Uterus (tissue), 2 donors: ENCODE measurements around the gene PRPF19.

Source experiments
- POLR2A ChIP-seq, 2 donors: fragments of 450-650 bp; IDR thresholded peaks; one replicate each; pipeline ENCODE4 v1.6.1; 2016; ENCODE audit warnings: antibody characterized with exemption in 2 of 2, mild to moderate bottlenecking in 1 of 2, moderate library complexity in 1 of 2
- TF ChIP-seq, protein P1 (sequence below), 4 experiments: fragments of 200-600 bp in 2 of 4; fragments of 450-650 bp in 2 of 4; sonication (generic) in 2 of 4; IDR thresholded peaks; one replicate each; pipeline ENCODE4 v1.5.1; 2016 to 2019; ENCODE audit warnings: antibody characterized with exemption in 4 of 4, mild to moderate bottlenecking in 2 of 4, moderate library complexity in 1 of 4

DNA sequence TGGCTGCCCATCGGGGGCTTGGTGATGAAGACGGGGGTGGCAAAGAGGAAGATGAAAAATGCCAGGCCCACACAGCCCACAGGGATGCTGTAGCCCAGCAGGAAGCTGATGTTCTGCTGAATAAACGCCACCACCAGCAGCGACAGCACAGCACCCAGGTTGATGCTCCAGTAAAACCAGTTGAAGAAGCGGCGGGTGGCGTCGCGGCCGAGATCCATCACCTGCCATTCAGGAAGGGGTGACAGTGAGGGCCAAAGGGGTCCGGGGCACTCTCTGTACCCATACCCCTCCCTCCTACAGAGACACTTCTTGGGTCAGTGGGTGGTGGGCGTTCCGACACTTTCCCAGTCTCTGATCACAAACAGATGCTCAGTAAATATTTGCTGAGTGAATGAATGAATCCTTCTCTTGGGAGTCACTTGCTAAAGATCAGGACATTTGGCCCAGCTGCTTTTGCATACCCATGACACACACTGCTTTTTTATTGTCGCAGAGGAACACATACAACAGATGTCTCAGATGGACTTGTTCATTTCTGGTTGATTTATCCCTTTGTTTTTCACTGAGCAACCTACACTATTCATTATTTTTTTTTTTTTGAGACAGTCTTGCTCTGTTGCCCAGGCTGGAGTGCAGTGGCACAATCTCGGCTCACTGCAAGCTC, 40.3 kb upstream of the PRPF19 start:
- no peak for TF ChIP-seq POLR2A (IDR thresholded peaks at IDR 0.05)
- TF ChIP-seq, protein P1, sequence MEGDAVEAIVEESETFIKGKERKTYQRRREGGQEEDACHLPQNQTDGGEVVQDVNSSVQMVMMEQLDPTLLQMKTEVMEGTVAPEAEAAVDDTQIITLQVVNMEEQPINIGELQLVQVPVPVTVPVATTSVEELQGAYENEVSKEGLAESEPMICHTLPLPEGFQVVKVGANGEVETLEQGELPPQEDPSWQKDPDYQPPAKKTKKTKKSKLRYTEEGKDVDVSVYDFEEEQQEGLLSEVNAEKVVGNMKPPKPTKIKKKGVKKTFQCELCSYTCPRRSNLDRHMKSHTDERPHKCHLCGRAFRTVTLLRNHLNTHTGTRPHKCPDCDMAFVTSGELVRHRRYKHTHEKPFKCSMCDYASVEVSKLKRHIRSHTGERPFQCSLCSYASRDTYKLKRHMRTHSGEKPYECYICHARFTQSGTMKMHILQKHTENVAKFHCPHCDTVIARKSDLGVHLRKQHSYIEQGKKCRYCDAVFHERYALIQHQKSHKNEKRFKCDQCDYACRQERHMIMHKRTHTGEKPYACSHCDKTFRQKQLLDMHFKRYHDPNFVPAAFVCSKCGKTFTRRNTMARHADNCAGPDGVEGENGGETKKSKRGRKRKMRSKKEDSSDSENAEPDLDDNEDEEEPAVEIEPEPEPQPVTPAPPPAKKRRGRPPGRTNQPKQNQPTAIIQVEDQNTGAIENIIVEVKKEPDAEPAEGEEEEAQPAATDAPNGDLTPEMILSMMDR (IDR thresholded peaks at IDR 0.05): no peak
